Measurements from ENCODE around the gene CDK6.

DNA sequence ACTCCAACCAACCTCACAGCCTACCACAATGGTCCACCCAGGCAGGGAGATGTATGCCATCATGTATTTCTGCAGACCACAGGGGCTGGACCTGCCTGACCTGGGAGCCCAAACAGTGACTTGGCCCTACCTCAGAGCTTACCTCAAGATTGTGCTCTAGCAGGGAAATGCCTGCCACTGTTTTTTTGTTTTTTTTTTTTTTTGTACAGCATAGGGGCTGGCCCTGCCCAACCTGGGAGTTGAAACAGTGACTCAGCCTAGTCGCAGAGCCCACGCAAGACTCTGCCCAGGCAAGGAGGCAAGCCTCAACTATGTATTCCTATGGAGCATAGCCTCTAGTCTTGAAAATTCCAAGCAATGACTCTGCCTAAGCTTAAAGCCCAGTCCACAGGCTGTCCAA is 39.3 kb upstream of the CDK6 start:
- TF ChIP-seq TARDBP (IDR thresholded peaks at IDR 0.05) (no peak), ZNF384 (IDR thresholded peaks at IDR 0.05) (no peak)
